ENCODE measurements around the gene RXFP3. TPM values are rescaled to one million over a fixed set of nuclear protein-coding genes. Genes with fewer than 3 reads are reported as not detected.

The RXFP3 gene
- total RNA-seq, 2 experiments from 2014 or later = not detected

Other genes with a start within 250 kb of the RXFP3 start
- gene ADAMTS12, start 44.4 kb upstream of the RXFP3 start, total RNA-seq = not detected
- gene SLC45A2, start 48.3 kb downstream of the RXFP3 start, total RNA-seq = under 1 TPM in 1 of 2 experiments, not detected in 1; 0.34 TPM
- 1 to 10 TPM; 6.5 to 6.9 TPM for gene AMACR, start 71.7 kb downstream of the RXFP3 start, total RNA-seq
- gene C1QTNF3, start 106.8 kb downstream of the RXFP3 start, total RNA-seq = 1 to 10 TPM; 2.8 to 3.0 TPM

Measured in activated CD8-positive, alpha-beta T cell treated with anti-CD3 and anti-CD28 coated beads, Interleukin-2, amount 10 ng/mL, durations not matched to agents 7 days and 5 days (primary cell).